Hippocampal formation (tissue), 2 donors: Measurements from ENCODE around the gene SEZ6L2.
A peak's percentile ranks its signal among the peaks of the same experiment; 100 is the strongest.
"Not testable (repeated sequence)": the region's sequence is repeated elsewhere in the genome, so short reads cannot be mapped to it uniquely, and the experiment has no call there.

ENCODE experiments used
- DNase-seq, 2 donors: peaks; one replicate each; lab custom pipeline; 2025; lab: John Stamatoyannopoulos, UW

SEZ6L2 gene

DNA sequence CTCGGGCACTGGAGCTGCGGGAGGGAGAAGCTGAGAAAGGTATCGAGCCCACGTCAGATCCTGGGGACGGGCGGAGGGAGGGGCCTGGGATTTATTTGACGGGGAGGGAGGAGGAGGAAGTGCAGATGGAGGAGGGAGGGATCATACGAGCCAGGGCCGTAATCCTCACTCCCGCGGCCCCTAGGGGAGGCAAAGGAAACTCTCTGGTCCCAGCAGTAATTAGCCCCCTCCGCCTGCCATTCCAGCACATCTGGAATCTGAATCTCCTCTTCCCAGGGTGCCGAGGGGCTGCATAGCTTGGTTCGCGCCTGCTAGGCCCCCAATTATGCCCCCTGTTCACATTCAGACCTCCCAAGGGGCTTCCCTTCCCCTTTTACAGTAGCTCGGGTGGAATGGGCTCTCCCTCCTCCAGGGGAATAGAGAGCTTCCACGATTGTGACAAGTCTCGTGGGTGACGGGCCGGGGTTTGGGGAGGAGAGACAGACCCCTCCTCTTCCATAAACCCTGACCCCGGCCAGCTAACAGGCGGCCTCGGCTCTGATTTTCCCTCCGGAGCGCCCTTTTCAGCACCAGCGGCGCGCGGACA lies at the start of gene SEZ6L2:
Gene SEZ6L2, minus strand, starts transcription at position 35 of the 586 bp plus-strand sequence. CDS start 531 bp downstream, outside the sequence.
- DNase-seq = peak; percentile 61 to 80

DNA sequence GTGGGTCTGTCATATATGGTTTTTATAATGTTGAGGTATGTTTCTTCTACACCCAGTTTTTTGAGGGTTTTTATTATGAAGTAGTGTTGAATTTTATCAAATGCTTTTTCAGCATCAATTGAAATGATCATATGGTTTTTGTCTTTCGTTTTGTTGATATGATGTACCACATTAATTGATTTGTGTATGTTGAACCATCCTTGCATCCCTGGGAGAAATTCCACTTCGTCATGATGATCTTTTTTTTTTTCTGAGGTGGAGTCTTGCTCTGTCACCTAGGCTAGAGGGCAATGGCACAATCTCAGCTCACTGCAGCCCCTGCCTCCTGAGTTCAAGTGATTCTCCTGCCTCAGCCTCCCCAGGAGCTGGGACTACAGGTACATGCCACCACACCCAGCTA lies 48.5 kb upstream of the SEZ6L2 start:
- no peak for DNase-seq

DNA sequence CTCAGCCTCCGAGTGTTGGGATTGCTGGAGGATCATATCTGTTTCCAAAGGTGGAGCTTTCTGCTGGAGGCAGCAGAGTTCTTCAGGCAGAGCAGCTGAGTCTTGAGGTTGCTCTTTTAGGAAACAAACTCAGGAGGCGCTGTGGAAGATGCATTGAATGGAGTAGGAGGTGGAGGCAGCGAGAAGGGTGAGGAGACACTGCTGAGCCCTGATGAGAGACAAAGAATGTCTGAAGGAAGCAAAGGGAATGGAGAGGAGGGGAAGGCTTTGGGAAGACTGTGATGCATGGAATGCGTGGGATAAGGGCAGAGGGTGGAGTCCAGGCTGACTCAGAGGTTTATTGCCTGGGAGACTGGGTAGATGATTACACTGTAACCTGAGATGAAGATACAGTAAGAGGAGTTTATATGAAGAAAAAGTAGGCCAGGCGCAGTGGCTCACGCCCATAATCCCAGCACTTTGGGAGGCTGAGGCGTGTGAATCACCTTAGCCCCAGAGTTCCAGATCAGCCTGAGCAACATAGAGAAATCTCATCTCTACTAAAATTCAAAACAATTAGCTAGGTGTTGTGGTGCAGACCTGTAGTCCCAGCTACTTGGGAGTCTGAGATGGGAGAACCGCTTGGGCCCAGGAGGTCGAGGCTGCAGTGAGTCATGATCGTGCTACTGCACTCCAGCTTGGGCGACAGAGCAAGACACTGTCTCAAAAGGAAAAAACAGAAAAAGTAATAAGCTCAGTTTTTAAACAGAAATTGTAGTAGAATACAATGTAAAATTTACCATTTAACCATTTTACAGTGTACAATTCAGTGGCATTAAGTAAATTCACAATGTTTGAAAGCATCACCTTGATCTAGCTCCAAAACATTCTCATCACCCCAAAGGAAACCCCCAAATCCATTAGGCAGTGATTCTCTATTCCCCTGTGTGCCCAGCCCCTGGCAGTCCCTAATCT lies 44.8 kb upstream of the SEZ6L2 start:
- DNase-seq = no peak

DNA sequence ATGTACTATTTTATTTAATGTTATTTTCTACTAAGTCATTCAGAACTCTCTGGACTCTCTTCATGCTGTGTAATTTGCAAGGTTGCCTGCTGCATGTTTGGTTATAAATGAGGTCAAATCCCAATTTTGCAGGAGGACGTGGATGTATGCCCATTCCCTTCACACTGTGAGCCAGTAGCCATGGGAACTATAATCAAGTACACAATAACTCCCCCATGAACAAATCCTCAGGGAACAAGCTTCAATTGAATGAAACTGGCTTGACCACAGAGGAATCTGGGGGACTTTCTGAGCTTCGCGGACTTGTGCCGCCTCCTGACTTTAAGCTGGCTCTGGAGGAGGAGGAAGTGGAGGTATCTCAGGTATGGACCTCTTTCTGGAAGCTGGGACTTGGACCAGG lies 41.3 kb upstream of the SEZ6L2 start:
- peak in 1 of 2 donors; percentile 19 for DNase-seq

DNA sequence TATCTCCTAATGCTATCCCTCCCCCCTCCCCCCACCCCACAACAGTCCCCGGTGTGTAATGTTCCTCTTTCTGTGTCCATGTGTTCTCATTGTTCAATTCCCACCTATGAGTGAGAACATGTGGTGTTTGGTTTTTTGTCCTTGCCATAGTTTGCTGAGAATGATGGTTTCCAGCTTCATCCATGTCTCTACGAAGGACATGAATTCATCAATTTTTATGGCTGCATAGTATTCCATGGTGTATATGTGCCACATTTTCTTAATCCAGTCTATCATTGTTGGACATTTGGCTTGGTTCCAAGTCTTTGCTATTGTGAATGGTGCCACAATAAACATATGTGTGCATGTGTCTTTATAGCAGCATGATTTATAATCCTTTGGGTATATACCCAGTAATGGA lies 32.4 kb upstream of the SEZ6L2 start:
- DNase-seq = not testable (repeated sequence)

DNA sequence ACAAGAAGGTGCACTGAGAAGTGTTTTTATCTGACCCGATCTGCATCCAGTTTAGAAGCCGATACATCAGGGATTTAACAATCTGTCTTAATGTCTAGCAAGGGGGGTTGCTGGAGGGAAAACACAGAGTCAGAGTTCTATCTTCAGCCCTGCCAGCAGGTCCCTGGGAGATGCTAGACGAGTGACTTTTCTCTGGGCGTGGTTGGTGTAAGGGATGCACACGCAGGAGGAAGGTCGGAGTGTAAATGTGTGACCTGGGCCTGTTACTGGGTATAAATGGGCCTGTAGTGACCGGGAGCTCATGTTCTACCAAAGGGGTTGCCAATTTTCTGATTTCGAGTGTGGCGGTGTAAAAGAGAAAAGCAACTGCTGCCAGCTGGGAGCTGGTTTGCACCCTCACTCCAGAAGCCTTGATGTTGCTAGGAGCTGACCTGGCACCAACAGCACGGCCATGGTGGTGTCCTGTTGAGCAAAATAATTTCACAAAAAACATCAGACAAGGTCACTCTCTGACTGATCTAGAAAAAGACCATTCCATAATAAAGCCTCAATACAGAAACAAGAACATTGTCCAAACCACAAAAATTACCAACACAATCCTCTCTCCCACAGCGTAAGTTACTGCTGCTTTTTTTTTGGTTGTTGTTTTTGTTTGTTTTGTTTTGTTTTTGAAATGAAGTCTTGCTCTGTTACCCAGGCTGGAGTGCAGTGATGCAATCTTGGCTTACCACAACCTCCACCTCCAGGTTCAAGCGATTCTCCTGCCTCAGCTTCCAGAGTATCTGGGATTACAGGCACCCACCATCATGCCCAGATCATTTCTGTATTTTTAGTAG lies 27.9 kb upstream of the SEZ6L2 start:
- DNase-seq = peak in 1 of 2 donors; percentile 33

DNA sequence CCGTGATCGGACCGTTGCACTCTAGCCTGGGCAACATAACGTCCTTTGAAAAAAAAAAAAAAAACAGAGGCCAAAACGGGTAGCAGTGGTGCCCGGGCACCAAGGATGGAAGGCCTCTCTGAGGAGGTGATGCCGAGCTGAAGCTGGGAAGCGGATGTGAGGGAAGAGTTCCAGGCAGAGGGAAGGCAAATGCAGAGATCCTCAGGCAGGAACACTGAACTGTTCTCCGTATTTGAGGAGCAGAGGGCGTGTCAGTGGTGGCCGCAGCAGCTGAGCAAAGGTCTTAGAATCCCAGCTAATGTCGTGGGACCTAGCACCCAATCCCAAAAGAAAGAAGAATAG lies 27.3 kb upstream of the SEZ6L2 start:
- DNase-seq = no peak

DNA sequence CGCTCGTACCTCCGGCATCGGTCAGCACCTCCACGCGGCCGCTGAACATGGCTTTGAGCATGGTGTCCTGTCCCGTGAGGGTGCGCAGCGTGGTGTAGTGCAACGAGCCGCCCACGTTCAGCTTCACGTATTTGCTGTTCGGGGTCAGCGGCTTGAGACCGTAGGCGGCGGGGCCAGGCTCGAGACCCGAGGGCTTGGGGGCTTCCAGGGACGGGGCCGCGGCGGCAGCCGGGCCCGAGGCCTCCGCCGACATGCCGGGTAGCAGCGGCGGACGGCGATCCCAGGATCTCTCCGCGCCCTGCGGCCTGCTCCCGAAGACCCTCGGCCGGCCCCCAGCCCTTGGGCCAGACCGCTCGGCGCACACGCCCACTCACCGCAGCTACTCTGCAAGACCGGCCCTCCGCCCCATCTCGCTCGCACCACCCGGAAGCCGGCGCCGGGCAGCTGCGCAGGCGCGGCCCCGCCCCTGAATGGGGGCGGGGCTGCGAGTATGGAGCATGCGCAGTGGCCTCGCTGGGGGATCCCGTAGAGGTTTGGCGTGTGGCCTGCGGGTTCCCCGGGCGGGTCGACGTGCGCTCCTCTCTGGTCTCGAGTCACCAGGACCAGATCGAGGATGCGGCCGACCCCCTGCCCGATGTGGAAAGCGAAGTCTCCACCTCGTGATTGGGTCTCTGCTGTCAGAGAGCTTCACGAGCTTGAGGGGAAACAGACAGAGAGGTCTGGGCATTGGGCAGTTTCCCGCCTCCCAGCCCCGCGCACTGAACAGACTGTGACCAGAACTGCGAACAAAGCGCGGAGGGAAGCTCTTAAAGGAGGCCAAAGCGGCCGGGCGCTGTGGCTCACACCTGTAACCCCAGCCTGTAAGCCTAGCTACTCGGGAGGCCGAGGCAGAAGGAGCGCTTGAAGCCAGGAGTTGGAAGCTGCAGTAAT lies 26.7 kb upstream of the SEZ6L2 start, which contains the start of gene KCTD13:
Gene KCTD13, minus strand, starts transcription at position 446 of the 930 bp plus-strand sequence. Its CDS starts 193 bp downstream, at position 253.
- DNase-seq = peak; percentile 62 to 90

DNA sequence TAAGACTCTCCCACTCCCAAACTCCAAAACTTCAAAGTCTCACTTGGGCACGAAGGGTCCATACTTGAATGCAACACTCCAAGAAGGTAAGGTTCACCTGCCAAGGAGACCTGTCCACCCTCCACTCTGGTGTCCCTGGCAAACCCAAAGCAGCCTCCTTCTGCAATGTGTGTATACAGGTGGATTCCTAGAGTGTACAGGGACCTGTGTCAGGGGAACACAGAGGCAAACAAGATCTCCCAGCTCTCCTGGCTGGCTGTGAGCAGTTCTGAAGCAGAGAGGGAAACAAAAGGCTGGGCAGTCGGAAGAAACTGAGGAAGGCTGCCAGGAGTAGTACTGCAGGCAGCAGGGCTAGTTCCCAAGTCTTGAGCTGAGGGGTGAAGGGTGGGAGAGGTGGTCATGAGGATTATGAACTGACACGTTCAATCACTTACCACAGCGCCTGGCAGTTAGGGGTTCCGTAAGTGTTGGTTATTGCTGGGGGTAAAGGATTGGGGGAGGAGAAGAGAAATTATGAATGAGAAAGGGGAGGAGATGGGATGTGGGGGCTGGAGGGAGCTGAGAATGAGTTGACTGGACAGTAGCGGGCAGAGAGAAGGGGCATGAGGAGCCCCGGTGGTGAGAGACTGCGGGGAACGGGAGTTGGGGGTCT lies 25.9 kb upstream of the SEZ6L2 start:
- peak in 1 of 2 donors; percentile 40 for DNase-seq

DNA sequence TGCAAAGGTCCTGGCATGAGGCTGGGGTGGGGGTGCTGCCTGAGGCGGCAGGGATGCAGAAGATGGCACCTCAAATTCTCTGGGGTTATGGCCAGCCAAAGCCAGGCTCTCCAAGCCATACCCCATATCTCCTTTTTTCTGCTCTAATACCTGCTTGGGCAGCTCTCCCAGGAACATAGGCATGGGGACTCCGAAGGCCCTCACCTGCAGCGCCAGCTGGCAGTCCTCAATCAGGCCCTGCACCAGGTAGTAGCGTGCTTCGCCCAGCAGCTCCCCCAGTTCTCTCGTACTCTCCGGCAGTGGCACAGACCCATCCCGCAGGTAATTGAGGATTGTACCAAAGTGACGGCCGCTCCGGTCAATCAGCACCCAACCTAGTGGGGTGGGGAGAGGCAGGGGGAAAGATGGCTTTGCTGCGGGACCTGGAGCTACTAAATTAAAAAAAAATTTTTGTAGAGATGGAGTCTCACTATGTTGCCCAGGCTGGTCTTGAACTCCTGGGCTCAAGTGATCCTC lies 23.7 kb upstream of the SEZ6L2 start:
- DNase-seq = no peak

DNA sequence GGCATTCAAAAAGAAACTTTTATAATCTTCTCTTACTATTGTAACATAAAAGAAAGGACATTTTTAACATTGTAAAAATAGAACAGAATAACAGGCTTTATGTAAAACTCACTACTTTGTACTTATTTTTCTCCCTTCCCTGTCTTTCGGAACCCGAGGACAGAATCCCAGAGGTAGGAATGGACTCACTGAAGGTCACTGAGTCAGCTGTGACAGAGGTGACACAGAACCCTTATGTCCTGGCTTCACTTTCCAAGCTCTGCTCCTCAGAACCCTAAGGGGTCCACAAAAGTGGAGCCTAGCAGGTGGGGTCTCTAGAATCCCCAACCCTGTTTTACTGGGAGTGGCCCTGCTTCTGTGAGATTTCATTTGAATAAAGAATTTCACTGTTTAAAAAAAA lies 23.0 kb upstream of the SEZ6L2 start:
- no peak for DNase-seq

DNA sequence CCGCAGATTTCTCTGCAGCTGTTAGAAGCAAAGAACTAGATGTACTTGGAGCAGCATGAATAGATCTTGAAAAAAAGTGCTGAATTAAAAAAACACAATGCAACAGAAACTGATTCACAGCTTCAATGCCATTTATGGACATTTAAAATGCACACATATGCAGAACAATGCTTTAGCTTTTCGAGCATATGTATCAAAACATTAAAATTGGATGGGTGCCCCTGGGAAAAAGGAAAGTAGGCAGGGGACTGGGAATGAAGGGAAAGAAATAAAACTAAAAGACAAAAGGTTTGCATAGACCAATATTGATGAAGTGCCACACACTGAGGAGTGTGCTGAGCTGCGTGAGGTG lies 21.7 kb upstream of the SEZ6L2 start:
- peak in 1 of 2 donors; percentile 48 for DNase-seq

DNA sequence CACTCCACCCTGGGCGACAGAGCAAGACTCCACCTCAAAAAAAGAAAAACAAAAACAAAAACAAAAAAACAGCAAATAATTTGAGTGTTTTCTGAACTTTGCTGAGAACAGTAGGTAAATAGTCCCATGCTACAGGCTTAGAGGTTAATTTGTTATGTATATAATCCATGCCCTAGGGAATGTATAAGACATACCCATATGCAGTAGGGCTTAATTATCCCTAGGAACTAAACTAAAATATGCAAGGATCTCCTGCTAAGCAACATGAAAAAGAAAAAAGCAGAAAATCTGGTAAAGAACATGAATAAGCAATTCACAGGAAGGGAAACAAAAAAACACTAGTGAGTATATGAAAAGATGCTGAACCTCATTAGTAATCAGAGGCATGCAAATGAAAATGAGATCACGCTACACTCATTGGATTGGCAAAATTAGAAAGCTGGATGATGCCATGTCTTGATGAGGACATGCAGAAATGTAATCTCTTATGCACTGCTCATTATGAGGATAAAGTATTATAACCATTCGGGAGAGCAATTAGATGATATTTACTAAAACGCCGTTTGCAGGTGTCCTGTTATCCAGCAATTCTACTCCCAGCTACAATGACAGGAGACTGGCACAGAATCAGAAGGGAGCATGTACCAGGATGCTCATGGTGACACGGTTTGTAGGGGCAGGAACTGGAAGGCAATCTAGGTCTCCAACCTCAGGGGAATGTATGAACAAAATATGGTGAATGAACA lies 21.1 kb upstream of the SEZ6L2 start:
- peak; percentile 20 to 69 for DNase-seq

DNA sequence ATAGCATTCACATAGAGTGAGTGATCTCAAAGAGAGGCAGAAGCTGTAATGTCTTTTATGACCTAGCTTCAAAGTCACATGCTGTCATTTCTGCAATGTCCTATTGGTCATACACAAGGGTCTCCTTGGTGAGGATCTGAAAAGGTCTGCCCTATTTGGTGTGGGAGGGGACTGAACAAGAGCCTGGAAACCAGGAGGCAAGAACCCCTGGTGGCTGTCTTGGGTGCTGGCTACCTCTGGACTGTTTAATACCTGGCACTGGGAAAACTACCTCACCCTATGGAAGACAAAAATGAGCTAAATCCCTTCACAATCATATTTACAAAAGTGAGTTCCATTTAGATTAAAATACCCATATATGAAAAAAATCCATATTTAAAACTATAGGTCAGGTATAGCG lies 17.6 kb upstream of the SEZ6L2 start:
- DNase-seq = no peak

DNA sequence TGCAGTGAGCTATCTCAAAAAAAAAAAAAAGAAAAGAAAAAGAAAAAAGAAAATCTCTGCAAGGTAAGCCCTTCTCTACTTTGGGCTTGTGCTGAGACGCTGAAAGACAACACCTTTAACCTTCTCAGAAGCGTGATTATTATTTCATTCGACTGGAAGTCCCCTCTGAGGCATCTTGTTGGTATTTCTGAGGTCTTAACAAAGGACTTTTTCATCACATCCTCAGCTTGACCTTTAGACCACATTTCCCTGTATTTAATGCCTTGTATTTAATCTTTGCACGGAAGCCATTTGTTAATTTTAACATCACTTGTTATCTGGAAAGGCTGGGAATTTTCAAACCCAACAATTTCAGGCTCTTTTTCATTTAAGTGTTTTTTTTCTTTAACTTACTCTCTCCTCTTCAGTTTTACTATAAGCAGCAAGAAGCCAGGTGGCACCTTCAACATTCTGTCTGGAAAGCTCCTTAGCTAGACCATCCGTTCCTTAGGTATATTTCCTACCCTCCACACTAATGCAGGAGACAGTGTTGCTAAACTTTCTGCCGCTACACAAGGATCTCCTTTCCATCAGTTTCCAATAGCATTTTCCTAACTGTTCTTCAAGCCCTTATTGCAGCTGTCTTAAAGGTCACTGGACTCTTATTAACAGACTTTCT lies 16.4 kb upstream of the SEZ6L2 start:
- no peak for DNase-seq

DNA sequence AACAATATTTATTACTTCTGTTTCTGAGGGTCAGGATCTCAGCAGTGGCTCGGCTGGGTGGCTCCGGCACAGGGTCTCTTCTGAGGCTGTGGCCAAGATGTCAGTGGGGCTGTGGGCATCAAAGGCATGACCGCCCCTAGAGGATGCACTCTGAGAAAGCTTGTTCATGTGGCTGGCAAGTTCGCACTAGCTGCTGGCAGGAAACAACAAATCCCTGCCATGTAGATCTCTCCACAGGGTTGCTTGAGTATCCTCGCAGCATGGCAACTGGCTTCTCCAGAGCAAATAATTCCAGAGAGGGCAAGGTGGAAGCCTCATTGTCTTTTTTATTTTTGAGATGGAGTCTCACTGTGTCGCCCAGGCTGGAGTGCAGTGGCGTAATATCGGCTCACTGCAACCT lies 14.2 kb upstream of the SEZ6L2 start:
- DNase-seq = no peak

DNA sequence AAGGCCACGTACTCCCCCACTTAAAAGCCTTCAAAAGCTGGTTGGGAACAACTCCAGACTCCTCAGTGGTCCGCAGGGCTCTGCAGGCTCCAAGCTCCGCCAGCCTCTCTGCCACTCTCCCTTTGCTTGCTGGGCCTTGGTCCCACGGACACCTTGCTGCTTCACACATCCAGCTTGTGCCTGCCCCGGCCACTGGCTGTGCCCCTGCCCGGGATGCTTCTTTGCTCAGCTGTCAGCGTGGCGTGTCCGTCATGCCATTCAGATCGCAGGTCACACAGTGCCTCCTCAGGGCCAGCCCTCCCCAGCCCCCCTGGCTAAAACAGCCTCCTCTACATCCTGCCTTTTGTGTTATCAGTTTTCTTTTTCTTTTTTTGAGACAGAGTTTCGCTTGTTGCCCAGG lies 12.7 kb upstream of the SEZ6L2 start:
- no peak for DNase-seq

DNA sequence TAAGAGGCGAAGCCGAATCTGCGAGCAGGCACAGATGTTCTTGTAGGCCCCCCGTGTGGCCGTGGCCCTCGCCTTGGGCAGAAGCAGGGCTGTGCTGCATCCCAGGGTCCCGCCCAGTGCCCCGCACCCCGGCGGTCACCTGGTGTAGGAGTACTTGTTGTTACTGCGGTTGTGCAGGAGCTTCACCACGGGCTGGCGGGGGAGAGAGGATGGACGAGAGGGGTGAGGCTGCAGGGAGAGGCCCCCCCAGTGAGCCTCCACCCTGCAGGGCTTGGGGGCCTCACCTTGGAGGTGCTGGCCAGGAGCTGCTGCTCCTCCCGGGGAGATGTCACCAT lies 12.3 kb upstream of the SEZ6L2 start:
- no peak for DNase-seq
